Measurements from ENCODE around the gene CCRL2. TPM values are rescaled to one million over a fixed set of nuclear protein-coding genes. Genes with fewer than 3 reads are reported as not detected.

Gene CCRL2
- total RNA-seq, 2 experiments from 2014 or later: 4.3 to 4.5 TPM

DNA sequence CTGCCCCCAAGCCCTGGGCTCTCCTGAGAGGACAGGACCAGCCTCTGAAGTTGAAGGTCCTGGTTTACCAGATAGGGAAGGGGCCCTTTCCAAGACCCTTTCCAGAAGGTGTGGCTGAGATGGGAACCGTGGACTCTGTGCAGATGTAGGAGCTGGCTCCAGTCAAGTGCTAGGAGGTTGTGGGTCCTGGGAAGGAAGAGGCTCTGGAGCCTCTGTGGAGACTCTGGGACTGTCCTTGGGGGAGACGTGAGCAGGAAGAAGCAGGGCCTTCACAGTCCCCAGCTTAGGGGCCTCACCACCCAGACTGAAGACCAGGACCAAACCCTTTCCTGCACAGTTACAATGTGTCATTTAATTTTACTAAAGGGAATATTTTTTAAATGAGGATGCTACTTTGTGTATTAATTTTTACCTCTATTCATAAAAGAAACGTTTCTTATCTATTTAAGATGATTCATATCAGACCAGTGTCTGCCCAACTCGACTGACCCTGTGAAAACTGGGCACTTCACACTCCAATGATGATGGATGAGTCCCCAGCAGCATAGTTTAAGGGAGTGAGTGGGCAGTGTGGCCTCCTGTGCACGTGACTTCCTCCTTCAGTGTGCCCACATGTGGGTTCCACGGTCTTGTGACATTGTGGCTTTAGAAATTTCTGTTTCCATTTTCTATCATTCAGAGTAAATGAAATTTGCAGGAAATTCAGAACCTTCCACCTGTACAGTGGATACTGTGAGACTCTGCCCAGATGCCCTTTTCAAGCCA is 11.1 kb upstream of the CCRL2 start:
- H3K36me3 Mint-ChIP-seq (ENCODE audit: low read depth): no peaks in the 10 kb centered on the region
- Histone ChIP-seq H3K9me3 (ENCODE audit: control insufficient read depth in 1 of 2, insufficient read depth in 1 of 2, low read length in 2 of 2) (no peaks in the 10 kb centered on the region), H3K27ac (ENCODE audit: low read depth in 1 of 2, low read length in 2 of 2) (no peak overlapping the region), H3K27me3 (ENCODE audit: control insufficient read depth in 1 of 2, insufficient read depth in 2 of 2, low read length in 2 of 2) (no peaks in the 10 kb centered on the region), H3K36me3 (ENCODE audit: insufficient read depth, low read length) (no peaks in the 10 kb centered on the region), H3K4me1 (ENCODE audit: insufficient read depth, low read length) (peaks cover 6% of the 10 kb centered on the region), H3K4me3 (ENCODE audit: low read length) (no peak overlapping the region)
- CTCF ChIA-PET: no interaction called here
- peak in 2 of 14 experiments; percentile 47 to 62 for DNase-seq
- H3K27ac Mint-ChIP-seq: no peak overlapping the region
- no peaks in the 10 kb centered on the region for H3K27me3 Mint-ChIP-seq
- H3K4me1 Mint-ChIP-seq (ENCODE audit: low read depth): no peaks in the 10 kb centered on the region
- intact Hi-C loops (cut with DNase I, micrococcal nuclease): no loop called here
- H3K9me3 Mint-ChIP-seq: no peaks in the 10 kb centered on the region
- POLR2A ChIA-PET: no interaction called here
- no peak for ATAC-seq (ENCODE audit: poor library complexity)
- no peak overlapping the region for H3K4me3 Mint-ChIP-seq
- TF ChIP-seq, protein P1, sequence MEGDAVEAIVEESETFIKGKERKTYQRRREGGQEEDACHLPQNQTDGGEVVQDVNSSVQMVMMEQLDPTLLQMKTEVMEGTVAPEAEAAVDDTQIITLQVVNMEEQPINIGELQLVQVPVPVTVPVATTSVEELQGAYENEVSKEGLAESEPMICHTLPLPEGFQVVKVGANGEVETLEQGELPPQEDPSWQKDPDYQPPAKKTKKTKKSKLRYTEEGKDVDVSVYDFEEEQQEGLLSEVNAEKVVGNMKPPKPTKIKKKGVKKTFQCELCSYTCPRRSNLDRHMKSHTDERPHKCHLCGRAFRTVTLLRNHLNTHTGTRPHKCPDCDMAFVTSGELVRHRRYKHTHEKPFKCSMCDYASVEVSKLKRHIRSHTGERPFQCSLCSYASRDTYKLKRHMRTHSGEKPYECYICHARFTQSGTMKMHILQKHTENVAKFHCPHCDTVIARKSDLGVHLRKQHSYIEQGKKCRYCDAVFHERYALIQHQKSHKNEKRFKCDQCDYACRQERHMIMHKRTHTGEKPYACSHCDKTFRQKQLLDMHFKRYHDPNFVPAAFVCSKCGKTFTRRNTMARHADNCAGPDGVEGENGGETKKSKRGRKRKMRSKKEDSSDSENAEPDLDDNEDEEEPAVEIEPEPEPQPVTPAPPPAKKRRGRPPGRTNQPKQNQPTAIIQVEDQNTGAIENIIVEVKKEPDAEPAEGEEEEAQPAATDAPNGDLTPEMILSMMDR (IDR thresholded peaks at IDR 0.05): no peak

DNA sequence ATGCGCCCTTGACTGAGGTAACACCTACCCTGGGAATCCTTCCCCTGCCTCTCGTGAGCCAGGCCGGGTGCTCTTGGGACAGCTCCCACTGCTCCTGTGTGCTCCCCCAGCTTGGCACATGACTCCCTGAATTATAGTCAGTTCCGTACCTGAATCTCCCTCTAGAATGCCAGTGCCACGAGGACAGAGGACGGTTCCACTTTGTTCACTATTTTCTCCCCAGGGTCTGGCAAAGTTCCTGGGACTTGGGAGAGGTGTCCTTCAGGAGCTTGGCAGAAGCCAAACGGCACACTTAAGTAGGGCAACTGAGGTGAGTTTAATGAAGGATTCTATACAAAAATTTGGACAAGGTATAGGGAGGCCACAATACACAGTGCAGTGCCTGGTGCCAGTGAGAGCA is 9.9 kb upstream of the CCRL2 start:
- no peaks in the 10 kb centered on the region for H3K9me3 ChIP-seq (ENCODE audit: control insufficient read depth in 1 of 2, insufficient read depth in 1 of 2, low read length in 2 of 2)
- H3K36me3 ChIP-seq (ENCODE audit: insufficient read depth, low read length): no peaks in the 10 kb centered on the region
- Mint-ChIP-seq H3K27ac (no peak overlapping the region), H3K4me3 (no peak overlapping the region), H3K4me1 (ENCODE audit: low read depth) (no peaks in the 10 kb centered on the region), H3K36me3 (ENCODE audit: low read depth) (no peaks in the 10 kb centered on the region), H3K27me3 (no peaks in the 10 kb centered on the region), H3K9me3 (no peaks in the 10 kb centered on the region)
- DNase-seq (no peak), ATAC-seq (ENCODE audit: poor library complexity) (no peak)
- H3K27ac ChIP-seq (ENCODE audit: low read depth in 1 of 2, low read length in 2 of 2): no peak overlapping the region
- no peaks in the 10 kb centered on the region for H3K27me3 ChIP-seq (ENCODE audit: control insufficient read depth in 1 of 2, insufficient read depth in 2 of 2, low read length in 2 of 2)
- ChIA-PET POLR2A (no interaction called here), CTCF (no interaction called here)
- intact Hi-C loops (cut with DNase I, micrococcal nuclease): no loop called here
- TF ChIP-seq, protein P1 (IDR thresholded peaks at IDR 0.05): no peak
- peaks cover 6% of the 10 kb centered on the region for H3K4me1 ChIP-seq (ENCODE audit: insufficient read depth, low read length)
- H3K4me3 ChIP-seq (ENCODE audit: low read length): no peak overlapping the region

DNA sequence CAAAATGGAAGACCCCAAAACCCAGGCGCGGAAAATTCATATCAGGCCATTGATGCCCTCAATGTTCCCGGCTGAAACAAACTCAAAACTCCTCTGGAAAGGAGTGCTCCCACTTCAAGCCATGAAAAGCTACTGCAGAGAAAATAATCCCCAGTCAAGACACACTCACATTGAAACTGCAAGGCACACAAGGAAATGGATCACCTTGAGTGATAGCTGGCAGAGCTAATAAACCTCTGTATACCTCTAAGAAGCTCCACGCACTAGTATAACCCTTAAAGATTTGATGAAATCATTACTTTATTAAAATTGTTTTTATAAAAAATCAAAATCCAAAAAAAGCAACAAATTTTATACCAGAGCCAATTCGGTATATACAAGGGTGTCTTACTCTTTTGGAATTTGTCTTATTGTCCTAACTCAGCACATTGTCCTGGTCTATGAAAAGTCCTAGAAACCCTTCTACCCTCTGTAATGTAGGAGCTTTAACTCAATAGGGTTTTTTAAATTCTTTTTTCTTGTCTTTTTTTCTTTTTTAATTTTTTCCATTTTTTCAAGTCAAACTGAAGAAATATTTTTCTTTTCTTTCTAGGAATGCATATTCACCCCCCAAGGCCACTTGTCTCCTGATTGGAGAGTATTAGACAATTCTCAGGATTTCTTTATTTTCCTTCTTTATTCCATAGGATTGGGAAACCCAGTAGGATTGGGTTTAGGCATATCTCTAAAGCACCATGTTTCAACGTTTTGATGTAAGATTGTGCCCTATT is 8.7 kb upstream of the CCRL2 start:
- no peak overlapping the region for H3K4me3 Mint-ChIP-seq
- no peak overlapping the region for H3K4me3 ChIP-seq (ENCODE audit: low read length)
- TF ChIP-seq, protein P1 (IDR thresholded peaks at IDR 0.05): no peak
- H3K27ac ChIP-seq (ENCODE audit: low read depth in 1 of 2, low read length in 2 of 2): no peak overlapping the region
- ATAC-seq (ENCODE audit: poor library complexity) (no peak), DNase-seq (no peak)
- no peaks in the 10 kb centered on the region for H3K9me3 ChIP-seq (ENCODE audit: control insufficient read depth in 1 of 2, insufficient read depth in 1 of 2, low read length in 2 of 2)
- no peaks in the 10 kb centered on the region for H3K4me1 Mint-ChIP-seq (ENCODE audit: low read depth)
- H3K27me3 Mint-ChIP-seq: no peaks in the 10 kb centered on the region
- POLR2A ChIA-PET: no interaction called here
- no peaks in the 10 kb centered on the region for H3K27me3 ChIP-seq (ENCODE audit: control insufficient read depth in 1 of 2, insufficient read depth in 2 of 2, low read length in 2 of 2)
- CTCF ChIA-PET: no interaction called here
- no peaks in the 10 kb centered on the region for H3K9me3 Mint-ChIP-seq
- peaks cover 6% of the 10 kb centered on the region for H3K4me1 ChIP-seq (ENCODE audit: insufficient read depth, low read length)
- intact Hi-C loops (cut with DNase I, micrococcal nuclease): no loop called here
- no peaks in the 10 kb centered on the region for H3K36me3 ChIP-seq (ENCODE audit: insufficient read depth, low read length)
- no peaks in the 10 kb centered on the region for H3K36me3 Mint-ChIP-seq (ENCODE audit: low read depth)
- H3K27ac Mint-ChIP-seq: no peak overlapping the region
